Muscle layer of colon (tissue), 2 donors: ENCODE results near the gene CCDC38.

Source experiments
- H3K27ac ChIP-seq: one replicate; pipeline ENCODE4 v1.7.0; 2013; ENCODE audit warnings: low read depth, mild to moderate bottlenecking, low read length, moderate library complexity
- H3K27me3 ChIP-seq, 2 donors: one replicate each; pipeline ENCODE4 v1.7.0; 2013; ENCODE audit warnings: low read length in 2 of 2, mild to moderate bottlenecking in 2 of 2; ENCODE audit not compliant: insufficient read depth in 2 of 2, control insufficient read depth in 1 of 2
- H3K36me3 ChIP-seq: one replicate; pipeline ENCODE4 v1.7.0; 2013; ENCODE audit warnings: mild to moderate bottlenecking, low read length; ENCODE audit not compliant: insufficient read depth
- H3K4me1 ChIP-seq: one replicate; pipeline ENCODE4 v1.7.0; 2013; ENCODE audit warnings: mild to moderate bottlenecking, low read length; ENCODE audit not compliant: insufficient read depth
- H3K4me3 ChIP-seq, 2 donors: one replicate each; pipeline ENCODE4 v1.7.0; 2013; ENCODE audit warnings: low read length in 2 of 2, low read depth in 1 of 2, mild to moderate bottlenecking in 1 of 2, moderate library complexity in 1 of 2
- H3K9ac ChIP-seq: one replicate; pipeline ENCODE4 v1.7.0; 2013; ENCODE audit warnings: low read length
- H3K9me3 ChIP-seq: one replicate; pipeline ENCODE4 v1.7.0; 2013; ENCODE audit warnings: mild to moderate bottlenecking, low read length
- donor health status: abdominal sarcoma.
- donor health status: Adenocarcinoma of cecum.

Gene CCDC38

DNA sequence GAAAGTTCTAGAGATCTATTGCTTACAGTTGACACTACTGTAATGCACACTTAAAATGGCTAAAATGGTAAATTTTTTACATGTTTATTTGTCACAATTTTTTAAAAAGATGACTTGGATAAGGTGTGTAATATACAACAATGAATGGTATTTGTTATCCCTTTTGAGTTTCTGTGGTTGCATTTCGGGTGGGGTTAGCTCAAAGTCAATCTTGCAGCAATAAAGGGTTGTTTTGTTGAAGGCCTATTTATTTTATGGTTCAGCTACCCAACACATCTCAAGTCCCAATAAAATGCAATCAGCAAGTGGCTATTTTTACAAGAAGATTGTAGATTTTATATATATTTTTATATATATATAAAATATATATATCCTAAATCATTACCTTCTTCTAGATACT is 61.5 kb downstream of the CCDC38 start:
- no peaks in the 10 kb centered on the region for H3K4me1 ChIP-seq
- H3K9ac ChIP-seq: no peak overlapping the region
- no peak overlapping the region for H3K4me3 ChIP-seq
- H3K27ac ChIP-seq: no peak overlapping the region
- H3K27me3 ChIP-seq: no peaks in the 10 kb centered on the region
- H3K36me3 ChIP-seq: no peaks in the 10 kb centered on the region
- no peaks in the 10 kb centered on the region for H3K9me3 ChIP-seq

DNA sequence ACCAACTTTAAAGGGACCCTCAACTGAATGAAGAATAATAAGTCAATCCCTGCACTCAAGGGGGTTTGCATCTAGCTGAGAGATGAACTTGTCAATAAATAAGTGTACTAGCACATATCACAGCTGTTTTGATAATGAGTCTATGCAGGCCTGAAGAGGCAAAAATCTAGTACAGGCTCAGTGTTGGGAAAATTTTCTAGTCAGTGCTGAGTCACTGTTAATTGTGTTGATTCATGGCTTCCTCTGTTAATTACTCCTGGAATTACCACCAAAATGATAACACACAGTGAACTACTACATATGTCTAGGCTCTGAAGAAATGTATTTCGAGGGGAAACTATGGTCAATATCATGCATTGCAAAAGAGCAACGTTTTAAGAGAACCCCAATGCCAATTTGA is 64.8 kb downstream of the CCDC38 start:
- no peaks in the 10 kb centered on the region for H3K27me3 ChIP-seq
- no peaks in the 10 kb centered on the region for H3K9me3 ChIP-seq
- H3K27ac ChIP-seq: no peak overlapping the region
- H3K4me3 ChIP-seq: no peak overlapping the region
- no peaks in the 10 kb centered on the region for H3K36me3 ChIP-seq
- H3K4me1 ChIP-seq: no peaks in the 10 kb centered on the region
- no peak overlapping the region for H3K9ac ChIP-seq

DNA sequence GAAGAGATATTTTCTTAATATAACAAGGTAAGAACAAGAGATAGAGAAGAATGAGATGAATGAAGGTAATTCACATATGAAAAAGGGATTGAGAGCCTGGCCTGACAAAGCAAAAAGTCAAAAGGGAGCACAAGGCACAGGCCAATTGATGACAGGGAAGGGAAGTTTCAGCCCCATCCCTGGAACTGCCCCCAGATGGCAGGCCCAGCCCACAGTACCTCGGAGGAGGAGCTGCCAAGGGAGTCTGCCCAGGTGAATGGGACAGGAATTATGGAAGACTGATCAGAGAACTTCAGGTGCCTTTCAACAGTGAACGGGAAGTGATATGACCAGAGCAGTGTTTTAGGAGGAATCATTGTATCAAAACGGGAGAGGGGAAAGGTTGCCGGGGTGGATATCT is 68.0 kb downstream of the CCDC38 start:
- H3K4me3 ChIP-seq: no peak overlapping the region
- H3K27me3 ChIP-seq: no peaks in the 10 kb centered on the region
- no peak overlapping the region for H3K27ac ChIP-seq
- no peaks in the 10 kb centered on the region for H3K4me1 ChIP-seq
- no peaks in the 10 kb centered on the region for H3K9me3 ChIP-seq
- H3K36me3 ChIP-seq: no peaks in the 10 kb centered on the region
- no peak overlapping the region for H3K9ac ChIP-seq

DNA sequence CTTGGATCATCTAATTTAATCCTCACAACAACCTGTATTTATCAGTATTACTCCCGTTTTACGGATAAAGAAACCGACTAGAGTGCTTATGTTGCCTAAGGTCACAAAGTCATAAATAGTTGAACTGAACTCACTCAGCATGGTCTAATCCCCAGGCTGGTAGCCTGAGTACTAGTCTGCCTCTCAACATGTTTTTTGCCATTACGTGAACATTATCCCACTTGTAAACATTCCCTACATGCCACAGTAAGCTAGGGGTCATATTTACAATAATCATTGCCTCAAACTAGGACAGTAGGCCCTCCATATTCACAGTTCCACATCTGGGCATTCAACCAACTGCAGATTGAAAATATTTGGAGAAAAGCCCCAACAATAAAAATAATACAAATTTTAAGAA is 71.5 kb downstream of the CCDC38 start:
- Histone ChIP-seq H3K4me3 (no peak overlapping the region), H3K9me3 (no peaks in the 10 kb centered on the region), H3K27ac (no peak overlapping the region), H3K27me3 (no peaks in the 10 kb centered on the region), H3K4me1 (no peaks in the 10 kb centered on the region), H3K9ac (no peak overlapping the region), H3K36me3 (peaks cover 5% of the 10 kb centered on the region)

DNA sequence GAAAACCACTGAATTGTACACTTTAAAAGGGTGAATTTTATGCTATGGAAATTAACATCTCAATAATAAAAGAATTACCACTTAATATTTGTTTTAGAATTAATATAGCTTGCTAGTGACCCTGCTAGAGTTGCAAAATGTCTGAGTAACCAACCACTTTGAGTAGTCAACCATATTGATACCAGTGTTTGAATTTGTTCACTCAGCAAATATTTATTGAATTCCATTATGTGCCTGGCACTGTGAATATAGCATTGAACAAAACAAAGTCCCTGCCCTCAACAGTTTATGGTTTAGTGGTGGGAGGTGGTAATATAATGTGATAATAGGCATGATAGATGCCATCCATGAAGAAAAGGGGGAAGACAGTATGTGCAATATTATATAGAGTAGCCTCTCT is 79.1 kb downstream of the CCDC38 start:
- Histone ChIP-seq H3K36me3 (peaks cover 19% of the 10 kb centered on the region), H3K4me1 (peaks cover 15% of the 10 kb centered on the region), H3K4me3 (no peak overlapping the region), H3K9me3 (no peaks in the 10 kb centered on the region), H3K27ac (no peak overlapping the region), H3K27me3 (no peaks in the 10 kb centered on the region), H3K9ac (no peak overlapping the region)

DNA sequence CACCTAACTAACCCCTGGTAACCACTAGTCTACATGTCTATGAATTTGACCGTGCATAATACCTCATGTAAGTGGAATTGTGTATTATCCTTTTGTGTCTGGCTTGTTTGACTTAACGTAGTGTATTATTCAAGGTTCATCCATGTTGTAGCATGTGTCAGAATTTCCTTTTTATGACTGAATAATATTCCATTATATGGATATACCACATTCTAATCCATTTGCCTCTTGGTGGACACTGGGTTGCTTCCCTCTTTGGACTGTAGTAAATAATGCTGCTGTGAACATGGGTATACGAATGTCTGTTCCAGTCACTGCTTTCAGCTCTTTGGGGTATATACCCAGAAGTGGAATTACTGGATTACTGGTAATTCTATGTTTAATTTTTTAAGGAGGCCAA is 80.4 kb downstream of the CCDC38 start:
- Histone ChIP-seq H3K4me3 (no peak overlapping the region), H3K27me3 (no peaks in the 10 kb centered on the region), H3K9ac (no peak overlapping the region), H3K27ac (no peak overlapping the region), H3K4me1 (peaks cover 21% of the 10 kb centered on the region), H3K9me3 (no peaks in the 10 kb centered on the region), H3K36me3 (peaks cover 14% of the 10 kb centered on the region)

DNA sequence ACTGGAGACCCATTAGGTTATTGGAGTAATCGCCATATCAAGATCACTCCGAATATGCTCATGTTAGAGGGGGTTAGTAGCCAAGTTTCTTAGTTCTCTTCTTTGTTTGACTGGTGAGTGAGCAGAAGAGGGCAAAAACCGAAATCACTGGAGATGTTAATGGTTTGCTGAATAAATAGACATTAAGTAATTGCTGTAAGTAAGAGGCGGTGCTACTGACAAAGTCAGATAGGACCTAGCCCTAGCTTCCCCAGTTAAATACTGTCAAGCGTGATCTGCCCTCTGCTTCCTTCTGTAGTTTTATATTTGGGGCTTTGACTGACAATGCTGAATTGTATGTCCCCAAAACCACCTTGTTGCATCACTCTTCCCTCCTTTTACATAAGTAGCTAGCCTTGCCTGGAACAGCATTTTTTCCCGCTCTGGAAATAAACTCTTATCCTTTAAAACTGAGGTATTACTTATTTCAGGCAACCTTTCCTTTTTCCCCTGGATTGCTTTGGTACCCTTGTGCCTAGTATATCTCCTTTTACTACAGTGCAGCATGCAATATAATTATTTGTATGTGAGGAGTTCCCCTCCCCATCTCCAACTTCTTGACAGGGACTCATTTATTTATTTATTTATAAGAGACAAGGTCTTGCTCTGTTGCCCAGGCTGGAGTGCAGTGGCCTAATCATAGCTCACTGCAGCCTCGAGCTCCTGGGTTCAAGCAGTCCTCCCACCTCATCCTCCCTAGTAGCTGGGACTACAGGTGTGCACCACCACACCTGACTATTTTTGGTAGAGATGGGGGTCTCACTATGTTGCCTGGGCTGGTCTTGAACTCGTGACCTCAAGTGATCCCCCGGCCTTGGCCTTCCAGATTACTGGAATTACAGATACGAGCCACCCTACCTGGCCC is 82.2 kb downstream of the CCDC38 start:
- peaks cover 21% of the 10 kb centered on the region for H3K4me1 ChIP-seq
- H3K27ac ChIP-seq: no peak overlapping the region
- no peaks in the 10 kb centered on the region for H3K9me3 ChIP-seq
- H3K4me3 ChIP-seq: peak overlapping the region; percentile 88 to 99
- peaks cover 14% of the 10 kb centered on the region for H3K36me3 ChIP-seq
- peak overlapping the region; percentile 62 for H3K9ac ChIP-seq
- H3K27me3 ChIP-seq: no peaks in the 10 kb centered on the region

DNA sequence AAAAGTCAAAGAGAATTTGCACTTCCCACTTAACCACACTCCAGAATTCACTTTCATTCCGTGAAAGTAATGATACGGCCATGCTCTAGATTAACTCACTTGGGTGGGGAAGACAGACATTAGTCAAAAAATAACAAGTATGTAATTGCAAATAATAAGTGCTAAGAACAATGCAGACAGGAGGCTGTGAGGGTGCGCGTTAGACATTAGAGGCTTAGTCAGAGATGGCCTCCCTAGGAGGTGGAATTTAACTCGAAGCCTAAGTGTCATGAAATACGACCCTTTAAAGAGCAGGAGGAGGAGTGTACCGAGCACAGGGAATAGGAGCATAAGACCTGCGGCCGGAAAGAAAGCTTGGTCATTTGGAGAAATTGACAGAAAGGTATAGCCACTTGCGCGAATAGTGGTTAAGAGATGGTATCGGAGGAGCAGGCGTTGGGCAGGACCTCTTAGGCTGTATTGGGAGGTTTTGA is 83.0 kb downstream of the CCDC38 start:
- no peaks in the 10 kb centered on the region for H3K9me3 ChIP-seq
- H3K4me3 ChIP-seq: peak overlapping the region; percentile 88 to 99
- peak overlapping the region; percentile 76 for H3K27ac ChIP-seq
- H3K27me3 ChIP-seq: no peaks in the 10 kb centered on the region
- H3K4me1 ChIP-seq: peaks cover 21% of the 10 kb centered on the region
- H3K36me3 ChIP-seq: peaks cover 14% of the 10 kb centered on the region
- H3K9ac ChIP-seq: peak overlapping the region; percentile 62

DNA sequence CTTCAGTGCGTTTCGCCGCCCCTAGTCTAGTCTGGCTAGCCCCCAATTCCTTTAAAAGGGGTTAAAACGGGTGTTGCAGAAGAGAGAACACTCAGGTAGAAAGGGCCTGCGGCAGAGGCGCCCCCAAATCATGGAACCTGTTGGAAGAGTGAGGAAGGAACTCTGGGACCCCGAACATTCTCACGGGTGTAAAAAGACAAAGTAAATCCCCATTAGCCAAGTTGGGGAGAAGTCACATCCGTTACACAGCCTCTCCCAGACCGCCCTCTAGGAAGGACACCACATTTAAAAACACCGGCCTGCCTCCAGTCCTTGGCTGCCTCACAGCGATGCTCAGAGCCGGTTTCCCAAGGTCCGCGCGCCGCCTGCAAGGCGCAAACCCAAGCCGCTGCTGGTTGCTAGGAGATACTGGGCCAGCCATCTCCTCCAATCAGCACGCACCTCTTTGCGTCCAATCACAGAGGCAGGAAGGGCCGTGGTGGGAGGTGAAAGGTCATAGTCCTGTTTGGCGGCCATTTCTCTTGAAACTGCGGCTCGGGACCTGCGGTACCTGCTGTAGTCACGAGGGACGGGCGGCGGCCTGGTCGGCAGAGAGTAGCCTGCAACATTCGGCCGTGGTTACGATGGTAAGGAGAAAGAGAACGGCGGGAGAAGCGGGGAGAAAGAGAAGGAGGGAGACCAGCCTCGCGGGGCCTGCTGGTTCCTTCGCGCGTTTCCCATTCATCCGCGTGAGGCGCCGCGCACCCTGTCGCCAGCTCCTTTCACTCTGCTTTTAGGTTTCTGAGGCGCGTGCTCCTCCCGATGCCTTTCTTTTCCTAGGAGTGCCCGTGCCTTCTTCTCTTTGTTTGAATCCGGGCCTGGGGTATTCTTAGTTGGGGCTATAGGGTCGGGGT is 83.7 kb downstream of the CCDC38 start, which contains the start of gene SNRPF:
TSS of gene SNRPF (plus strand) at position 502 of the 893 bp plus-strand sequence. CDS start at position 624, 122 bp downstream.
- H3K4me3 ChIP-seq: peak within 1 kb of the TSS; percentile 88 to 99
- H3K36me3 ChIP-seq: peaks cover 14% of the 10 kb centered on the region
- H3K27me3 ChIP-seq: no peaks in the 10 kb centered on the region
- H3K27ac ChIP-seq: peak within 1 kb of the TSS; percentile 76
- H3K9ac ChIP-seq: peak within 1 kb of the TSS; percentile 62
- H3K9me3 ChIP-seq: no peaks in the 10 kb centered on the region
- peaks cover 21% of the 10 kb centered on the region for H3K4me1 ChIP-seq

DNA sequence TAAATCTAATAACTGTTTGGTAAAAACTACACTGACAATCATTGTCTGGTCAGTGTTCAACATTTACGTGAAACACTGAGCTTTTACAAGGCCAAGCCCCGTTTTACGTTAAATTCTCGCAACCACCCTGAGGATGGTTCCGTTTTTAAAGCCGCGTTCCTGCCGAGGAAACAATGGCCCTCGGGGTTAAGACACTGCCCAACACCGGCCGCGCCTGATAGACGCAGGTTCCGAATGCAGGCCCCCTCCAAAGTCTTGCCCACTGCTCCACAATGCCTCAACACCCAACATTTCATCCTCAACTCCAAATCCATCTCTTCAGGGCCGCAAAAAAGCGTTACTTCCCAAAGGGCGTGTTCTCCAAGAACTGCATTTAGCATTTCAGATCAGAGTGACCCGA is 84.6 kb downstream of the CCDC38 start:
- H3K36me3 ChIP-seq: peaks cover 9% of the 10 kb centered on the region
- peak overlapping the region in 1 of 2 donors; percentile 99 for H3K4me3 ChIP-seq
- no peaks in the 10 kb centered on the region for H3K9me3 ChIP-seq
- H3K9ac ChIP-seq: no peak overlapping the region
- peaks cover 21% of the 10 kb centered on the region for H3K4me1 ChIP-seq
- no peak overlapping the region for H3K27ac ChIP-seq
- H3K27me3 ChIP-seq: no peaks in the 10 kb centered on the region

DNA sequence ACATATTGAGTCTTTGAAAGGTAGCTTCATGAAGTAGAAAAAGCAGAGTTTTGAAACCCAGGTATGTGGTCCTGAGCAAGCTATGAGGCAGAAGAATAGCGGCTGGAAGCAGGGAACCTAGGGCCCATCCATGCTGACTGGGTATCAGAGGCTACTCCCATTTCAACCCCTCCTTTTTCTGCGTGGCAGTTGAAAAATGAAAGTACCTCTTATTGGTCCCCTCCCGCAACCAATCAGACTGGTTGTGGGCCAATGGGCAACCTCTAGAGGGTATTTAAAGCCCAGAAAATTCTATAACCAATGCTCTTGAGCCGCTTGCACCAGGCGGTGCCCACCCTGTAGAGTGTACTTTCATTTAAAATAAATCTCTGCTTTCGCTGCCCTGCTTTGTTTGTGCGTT is 85.3 kb downstream of the CCDC38 start:
- no peak overlapping the region for H3K27ac ChIP-seq
- no peaks in the 10 kb centered on the region for H3K27me3 ChIP-seq
- no peak overlapping the region for H3K9ac ChIP-seq
- H3K36me3 ChIP-seq: peaks cover 3% of the 10 kb centered on the region
- peaks cover 21% of the 10 kb centered on the region for H3K4me1 ChIP-seq
- no peak overlapping the region for H3K4me3 ChIP-seq
- H3K9me3 ChIP-seq: no peaks in the 10 kb centered on the region
